Kidney (tissue), 14 donors: ENCODE measurements around the gene ATP8A2. TPM values are rescaled to one million over a fixed set of nuclear protein-coding genes. Genes with fewer than 3 reads are reported as not detected.

Experiments used
- DNase-seq, 5 donors: peaks; one replicate each; pipeline ENCODE4 v3.0.0-alpha.2; 2013 to 2020
- FAIRE-seq: peaks from 2 replicates; lab custom pipeline; 2012; peaks lifted over from hg19 to GRCh38; lab: Jason Lieb, UNC
- H3K27ac ChIP-seq, 2 donors: one replicate each; pipeline ENCODE4 v1.7.0; 2013; ENCODE audit warnings: low read depth in 2 of 2, low read length in 2 of 2, inconsistent platforms in 1 of 2
- H3K27me3 ChIP-seq: one replicate; pipeline ENCODE4 v1.7.1; 2013; ENCODE audit warnings: low read length, inconsistent platforms; ENCODE audit not compliant: control insufficient read depth, insufficient read depth
- H3K36me3 ChIP-seq, 3 donors: one replicate each; pipeline versions ENCODE4 v1.7.0 to v1.7.1; 2013; ENCODE audit warnings: low read length in 3 of 3, control low read depth in 1 of 3, inconsistent platforms in 1 of 3; ENCODE audit not compliant: insufficient read depth in 3 of 3, control insufficient read depth in 2 of 3
- H3K4me1 ChIP-seq, 3 donors: one replicate each; pipeline versions ENCODE4 v1.7.0 to v1.7.1; 2013; ENCODE audit warnings: low read length in 3 of 3, inconsistent platforms in 1 of 3, low read depth in 1 of 3; ENCODE audit not compliant: control insufficient read depth in 2 of 3, insufficient read depth in 2 of 3
- H3K4me3 ChIP-seq, 3 donors: one replicate each; pipeline versions ENCODE4 v1.7.0 to v1.8.1; 2013; ENCODE audit warnings: low read length in 3 of 3, control low read depth in 1 of 3, inconsistent platforms in 1 of 3
- H3K9ac ChIP-seq, 3 donors: one replicate each; pipeline versions ENCODE4 v1.7.0 to v1.7.1; 2013; ENCODE audit warnings: low read length in 3 of 3, control low read depth in 1 of 3, inconsistent platforms in 1 of 3
- H3K9me3 ChIP-seq, 3 donors: one replicate each; pipeline versions ENCODE4 v1.7.0 to v1.7.1; 2013; ENCODE audit warnings: low read length in 3 of 3, control low read depth in 1 of 3, inconsistent platforms in 1 of 3; ENCODE audit not compliant: control insufficient read depth in 2 of 3, insufficient read depth in 1 of 3
- intact Hi-C: fragments of 100-400 bp; cut with DNase I; formaldehyde crosslinking; loops from one replicate; pipeline ENCODE4 v1.11.1; 2022
- polyA plus RNA-seq: library from polyadenylated mRNA; stranded (reverse); fragments of 350-450 nt; fragmentation: Illumina TruSeq; extraction: RNeasy Lipid Tissue Mini Kit (QIAGEN cat#74804); gene quantifications from one replicate; pipeline ENCODE4 v1.2.3, GENCODE V29; 2014; ENCODE audit warnings: low read depth, low replicate concordance; ENCODE audit not compliant: insufficient read depth
- total RNA-seq: library from RNA; stranded (reverse); fragmentation: NEBNext Ultra II Directional; extraction: Animal tissue kit (Norgen Biotek cat#: 25700); gene quantifications from one replicate; pipeline ENCODE4 v1.2.1, GENCODE V29; 2021
- TF ChIP-seq, protein P1 (sequence below): IDR thresholded peaks from 3 replicates; pipeline ENCODE4 v1.5.1; 2012; ENCODE audit warnings: mild to moderate bottlenecking, moderate library complexity, borderline replicate concordance; ENCODE audit not compliant: insufficient read depth; ENCODE audit errors: extremely low read depth
- donor health status: control.
- donor health status: control.
- donor health status: control.
- donor health status: control.
- donor health status: control.
- donor health status: DM: yes; HTN: yes; CAD: no.
- donor health status: Normal renal cell carcinoma (clear cell type).

Gene ATP8A2
- total and polyA plus RNA-seq, 2 donors from 2014 or later, result 0.50 to 0.73 TPM

DNA sequence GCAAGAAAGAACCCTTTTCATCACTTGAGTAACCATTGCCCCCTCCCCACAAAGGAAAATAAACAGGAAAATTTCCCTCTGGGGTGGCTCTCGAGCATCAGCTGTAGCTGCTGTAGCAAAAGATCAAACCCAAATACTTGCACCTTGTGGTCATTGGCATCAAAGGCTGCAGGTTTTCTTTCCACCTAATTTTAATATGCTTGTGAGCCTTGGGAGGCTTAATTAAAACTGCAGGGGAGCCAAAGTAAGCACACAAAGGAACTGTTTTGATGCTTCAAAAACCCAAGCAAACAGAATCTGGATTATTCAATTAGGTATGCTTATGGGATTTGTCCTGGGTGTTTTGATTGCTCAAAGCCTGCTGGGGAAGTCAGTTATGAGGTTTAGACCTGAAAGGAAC, 560.6 kb downstream of the ATP8A2 start:
- no peak for FAIRE-seq
- intact Hi-C loops, result no loop called here
- Histone ChIP-seq H3K27me3 (no peaks in the 10 kb centered on the region), H3K4me1 (no peaks in the 10 kb centered on the region), H3K9me3 (no peaks in the 10 kb centered on the region), H3K27ac (no peak overlapping the region), H3K36me3 (no peaks in the 10 kb centered on the region), H3K9ac (no peak overlapping the region), H3K4me3 (no peak overlapping the region)
- TF ChIP-seq, protein P1, sequence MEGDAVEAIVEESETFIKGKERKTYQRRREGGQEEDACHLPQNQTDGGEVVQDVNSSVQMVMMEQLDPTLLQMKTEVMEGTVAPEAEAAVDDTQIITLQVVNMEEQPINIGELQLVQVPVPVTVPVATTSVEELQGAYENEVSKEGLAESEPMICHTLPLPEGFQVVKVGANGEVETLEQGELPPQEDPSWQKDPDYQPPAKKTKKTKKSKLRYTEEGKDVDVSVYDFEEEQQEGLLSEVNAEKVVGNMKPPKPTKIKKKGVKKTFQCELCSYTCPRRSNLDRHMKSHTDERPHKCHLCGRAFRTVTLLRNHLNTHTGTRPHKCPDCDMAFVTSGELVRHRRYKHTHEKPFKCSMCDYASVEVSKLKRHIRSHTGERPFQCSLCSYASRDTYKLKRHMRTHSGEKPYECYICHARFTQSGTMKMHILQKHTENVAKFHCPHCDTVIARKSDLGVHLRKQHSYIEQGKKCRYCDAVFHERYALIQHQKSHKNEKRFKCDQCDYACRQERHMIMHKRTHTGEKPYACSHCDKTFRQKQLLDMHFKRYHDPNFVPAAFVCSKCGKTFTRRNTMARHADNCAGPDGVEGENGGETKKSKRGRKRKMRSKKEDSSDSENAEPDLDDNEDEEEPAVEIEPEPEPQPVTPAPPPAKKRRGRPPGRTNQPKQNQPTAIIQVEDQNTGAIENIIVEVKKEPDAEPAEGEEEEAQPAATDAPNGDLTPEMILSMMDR, result no peak
- DNase-seq, result no peak

DNA sequence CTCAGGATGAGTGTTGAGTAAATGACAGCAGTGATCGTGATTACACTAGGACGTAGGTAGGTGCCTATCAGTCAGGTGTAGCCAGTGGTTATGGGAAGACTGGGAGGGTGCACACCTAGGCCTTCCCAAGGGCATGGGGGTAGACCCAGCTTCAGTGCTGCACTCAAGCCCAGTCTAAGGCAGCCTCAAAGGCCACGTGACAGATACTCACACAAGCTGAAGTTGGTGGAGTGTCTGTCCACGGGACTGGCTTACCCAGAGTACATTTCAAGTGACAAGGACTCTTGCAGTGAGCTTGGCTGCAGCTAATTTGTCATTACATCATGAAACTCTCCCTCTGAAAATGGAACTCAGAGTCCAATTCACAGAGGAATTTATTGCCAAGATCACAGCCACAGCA, 561.7 kb downstream of the ATP8A2 start:
- FAIRE-seq, result no peak

DNA sequence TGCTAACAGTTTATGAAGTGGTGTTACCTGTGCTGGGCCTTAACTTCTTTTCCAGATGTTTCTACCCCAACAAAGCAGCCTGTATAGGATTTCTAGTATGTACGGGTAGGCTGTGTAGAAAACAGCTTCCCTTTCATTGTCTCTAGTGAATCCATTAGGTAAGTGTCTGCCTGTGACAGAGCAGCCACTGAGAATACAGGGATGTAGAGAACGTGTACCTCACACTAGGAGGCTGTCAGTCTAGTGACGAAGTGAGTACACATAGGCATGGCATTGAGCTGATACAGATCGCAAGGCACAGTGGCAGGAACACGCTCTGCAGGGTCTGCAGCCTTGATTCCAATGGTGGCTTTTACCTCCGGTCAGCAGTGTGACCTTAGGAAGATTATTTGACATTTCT, 562.4 kb downstream of the ATP8A2 start:
- intact Hi-C loops, result no loop called here
- H3K27me3 ChIP-seq, result no peaks in the 10 kb centered on the region
- no peaks in the 10 kb centered on the region for H3K4me1 ChIP-seq
- no peaks in the 10 kb centered on the region for H3K36me3 ChIP-seq
- FAIRE-seq, result no peak
- DNase-seq, result no peak
- no peak overlapping the region for H3K9ac ChIP-seq
- no peak overlapping the region for H3K4me3 ChIP-seq
- no peak overlapping the region for H3K27ac ChIP-seq
- TF ChIP-seq, protein P1, result no peak
- H3K9me3 ChIP-seq, result no peaks in the 10 kb centered on the region

More for the DNA sequence above, 561.7 kb downstream of the ATP8A2 start:
- no peaks in the 10 kb centered on the region for H3K9me3 ChIP-seq
- intact Hi-C loops, result no loop called here
- no peaks in the 10 kb centered on the region for H3K36me3 ChIP-seq
- DNase-seq, result no peak
- no peak overlapping the region for H3K4me3 ChIP-seq
- H3K27ac ChIP-seq, result no peak overlapping the region
- H3K4me1 ChIP-seq, result no peaks in the 10 kb centered on the region
- H3K9ac ChIP-seq, result no peak overlapping the region
- no peaks in the 10 kb centered on the region for H3K27me3 ChIP-seq
- TF ChIP-seq, protein P1, result no peak
